SK-N-SH (cell line): Measurements from ENCODE around the gene ASCC2. TPM values are rescaled to one million over a fixed set of nuclear protein-coding genes. Genes with fewer than 3 reads are reported as not detected.

Experiments
- CTCF ChIA-PET: fragments of 300-600, 350-600 bp; formaldehyde crosslinking; extraction: SDS; loops from one replicate; lab custom pipeline; 2021; lab: Yijun Ruan, JAX
- POLR2A ChIA-PET: fragments of 350-600 bp; sonication (Branson Sonifier 250); formaldehyde crosslinking; extraction: SDS; loops from one replicate; lab custom pipeline; 2020; ENCODE audit warnings: antibody characterized with exemption, inconsistent platforms; lab: Yijun Ruan, JAX
- DNase-seq: peaks from one replicate; pipeline ENCODE4 v3.0.0; 2012
- H2AFZ ChIP-seq: fragments of 200-600 bp; sonication (generic); 2 replicates; pipeline ENCODE4 v1.8.1; 2016; ENCODE audit warnings: antibody characterized with exemption, mild to moderate bottlenecking, low read depth
- H3F3A ChIP-seq: fragments of 200-600 bp; sonication (generic); replicated peaks from 2 replicates; pipeline ENCODE3; 2016; ENCODE audit warnings: antibody characterized with exemption, mild to moderate bottlenecking; ENCODE audit not compliant: insufficient read depth
- H3K27ac ChIP-seq, 2 experiments: fragments of 200-500 bp in 1 of 2; fragments of 200-600 bp in 1 of 2; sonication (Bioruptor generic) in 1 of 2; sonication (generic), shearing (Covaris generic) in 1 of 2; 2 replicates each; pipeline versions ENCODE4 v1.5.1 to v1.6.1; 2014 to 2016; ENCODE audit warnings: low read depth in 2 of 2, inconsistent platforms in 1 of 2, low read length in 1 of 2, mild to moderate bottlenecking in 1 of 2, mixed read lengths in 1 of 2
- H3K27me3 ChIP-seq: fragments of 200-600 bp; sonication (generic), shearing (Covaris generic); 2 replicates; pipeline ENCODE4 v1.6.1; 2016; ENCODE audit warnings: mixed run types; ENCODE audit not compliant: insufficient read depth
- H3K36me3 ChIP-seq, 2 experiments: fragments of 200-500 bp in 1 of 2; fragments of 200-600 bp in 1 of 2; sonication (Bioruptor generic) in 1 of 2; sonication (generic) in 1 of 2; replicated peaks in 1 of 2; 2 replicates each; pipeline versions ENCODE3 to v1.5.1; 2014 to 2016; ENCODE audit warnings: low read length in 1 of 2, mild to moderate bottlenecking in 1 of 2; ENCODE audit not compliant: insufficient read depth in 2 of 2, control insufficient read depth in 1 of 2
- H3K4me1 ChIP-seq, 2 experiments: fragments of 200-500 bp in 1 of 2; fragments of 200-600 bp in 1 of 2; sonication (Bioruptor generic) in 1 of 2; sonication (generic), shearing (Covaris generic) in 1 of 2; 2 replicates each; pipeline versions ENCODE4 v1.5.1 to v1.6.1; 2014 to 2016; ENCODE audit warnings: low read depth in 1 of 2, low read length in 1 of 2, mixed run types in 1 of 2; ENCODE audit not compliant: insufficient read depth in 2 of 2, control insufficient read depth in 1 of 2
- H3K4me2 ChIP-seq: fragments of 200-600 bp; sonication (generic), shearing (Covaris generic); 2 replicates; pipeline ENCODE4 v1.6.1; 2017; ENCODE audit warnings: mixed run types
- H3K4me3 ChIP-seq, 2 experiments: fragments of 200-500 bp in 1 of 2; fragments of 200-600 bp in 1 of 2; sonication (Bioruptor generic) in 1 of 2; sonication (generic), shearing (Covaris generic) in 1 of 2; 2 replicates each; pipeline versions ENCODE4 v1.5.1 to v1.8.1; 2014 to 2016; ENCODE audit warnings: low read depth in 2 of 2, inconsistent platforms in 1 of 2, low read length in 1 of 2, mild to moderate bottlenecking in 1 of 2, mixed read lengths in 1 of 2, moderate library complexity in 1 of 2
- H3K79me2 ChIP-seq: fragments of 200-600 bp; sonication (generic); 2 replicates; pipeline ENCODE4 v1.8.1; 2017; ENCODE audit warnings: mild to moderate bottlenecking; ENCODE audit not compliant: insufficient read depth
- H3K9ac ChIP-seq: fragments of 200-600 bp; sonication (generic); 2 replicates; pipeline ENCODE4 v1.6.1; 2017; ENCODE audit warnings: mixed run types
- H3K9me2 ChIP-seq: fragments of 200-600 bp; sonication (generic); 2 replicates; pipeline ENCODE4 v1.6.1; 2017; ENCODE audit warnings: mixed run types
- H3K9me3 ChIP-seq: fragments of 200-600 bp; sonication (generic); 2 replicates; pipeline ENCODE4 v1.6.1; 2017; ENCODE audit warnings: mixed run types, mild to moderate bottlenecking, moderate library complexity
- H4K20me1 ChIP-seq: fragments of 200-600 bp; sonication (generic); 2 replicates; pipeline ENCODE4 v1.6.1; 2017; ENCODE audit warnings: mild to moderate bottlenecking, mixed run types; ENCODE audit not compliant: insufficient read depth
- CHD2 ChIP-seq: fragments of 150-350 bp; IDR thresholded peaks from 2 replicates; pipeline ENCODE4 v1.6.1; 2018; ENCODE audit warnings: low read length; ENCODE audit not compliant: partially characterized antibody
- EP300 ChIP-seq, 2 experiments: IDR thresholded peaks; 2 replicates each; pipeline versions ENCODE4 v1.4.0 to v1.6.1; 2012; ENCODE audit warnings: borderline replicate concordance in 1 of 2, low read depth in 1 of 2, low read length in 1 of 2
- FOSL2 ChIP-seq: IDR thresholded peaks from 2 replicates; pipeline ENCODE4 v1.4.0; 2012; ENCODE audit warnings: low read depth, mild to moderate bottlenecking, moderate library complexity, borderline replicate concordance
- FOXM1 ChIP-seq: IDR thresholded peaks from 2 replicates; pipeline ENCODE4 v1.4.0; 2012; ENCODE audit warnings: low read depth, mild to moderate bottlenecking
- GATA2 ChIP-seq: sonication (generic); formaldehyde crosslinking; IDR thresholded peaks from 2 replicates; pipeline ENCODE4 v1.5.0; 2020; ENCODE audit warnings: mild to moderate bottlenecking, missing genetic modification reagents
- MAX ChIP-seq: IDR thresholded peaks from 2 replicates; pipeline ENCODE4 v1.4.0; 2012; ENCODE audit warnings: low read depth
- MEF2A ChIP-seq: IDR thresholded peaks from 2 replicates; pipeline ENCODE4 v1.4.0; 2012; ENCODE audit warnings: low read depth, borderline replicate concordance
- MXI1 ChIP-seq: IDR thresholded peaks from 2 replicates; pipeline ENCODE4 v1.6.1; 2012; ENCODE audit warnings: mild to moderate bottlenecking, low read depth, low read length, improper control_type of control experiment
- NRF1 ChIP-seq: IDR thresholded peaks from 2 replicates; pipeline ENCODE4 v1.6.1; 2012; ENCODE audit warnings: low read depth, mild to moderate bottlenecking, low read length
- PBX3 ChIP-seq: IDR thresholded peaks from 2 replicates; pipeline ENCODE4; 2012
- RAD21 ChIP-seq: IDR thresholded peaks from 2 replicates; pipeline ENCODE4 v1.6.1; 2012; ENCODE audit warnings: mild to moderate bottlenecking, low read length
- RCOR1 ChIP-seq: fragments of 150-350 bp; IDR thresholded peaks from 2 replicates; pipeline ENCODE4 v1.6.1; 2017; ENCODE audit warnings: antibody characterized with exemption, low read length
- RFX5 ChIP-seq: IDR thresholded peaks from 2 replicates; pipeline ENCODE4 v1.6.1; 2012; ENCODE audit warnings: mild to moderate bottlenecking, improper control_type of control experiment, low read length
- SIN3A ChIP-seq: IDR thresholded peaks from 2 replicates; pipeline ENCODE4 v1.6.1; 2012; ENCODE audit warnings: low read depth, mild to moderate bottlenecking, low read length, moderate library complexity, borderline replicate concordance
- TEAD4 ChIP-seq: IDR thresholded peaks from 2 replicates; pipeline ENCODE4 v1.4.0; 2012; ENCODE audit warnings: mild to moderate bottlenecking, borderline replicate concordance; ENCODE audit not compliant: insufficient read depth
- USF1 ChIP-seq: IDR thresholded peaks from 2 replicates; pipeline ENCODE4 v1.4.0; 2012; ENCODE audit warnings: low read depth, borderline replicate concordance
- WGBS: methylation state at CpG from one replicate; pipeline ENCODE4 v1.1.6; 2017; ENCODE audit warnings: low lambda C conversion rate; 5-methylcytosine and 5-hydroxymethylcytosine counted together
- polyA plus RNA-seq, 3 experiments: library from polyadenylated mRNA; depleted of rRNA; stranded (reverse); fragments of >200 nt; gene quantifications; 2 replicates each; pipeline ENCODE4 v1.2.3, GENCODE V29; 2012
- TF ChIP-seq, protein P1 (sequence below): fragments of 150-350 bp; IDR thresholded peaks from 2 replicates; pipeline ENCODE4 v1.6.1; 2016; ENCODE audit warnings: mild to moderate bottlenecking, low read depth, low read length

Gene ASCC2
- polyA plus RNA-seq, 1 of the 3 experiments (the other 2 are of a cell fraction) = 82.0 TPM

DNA sequence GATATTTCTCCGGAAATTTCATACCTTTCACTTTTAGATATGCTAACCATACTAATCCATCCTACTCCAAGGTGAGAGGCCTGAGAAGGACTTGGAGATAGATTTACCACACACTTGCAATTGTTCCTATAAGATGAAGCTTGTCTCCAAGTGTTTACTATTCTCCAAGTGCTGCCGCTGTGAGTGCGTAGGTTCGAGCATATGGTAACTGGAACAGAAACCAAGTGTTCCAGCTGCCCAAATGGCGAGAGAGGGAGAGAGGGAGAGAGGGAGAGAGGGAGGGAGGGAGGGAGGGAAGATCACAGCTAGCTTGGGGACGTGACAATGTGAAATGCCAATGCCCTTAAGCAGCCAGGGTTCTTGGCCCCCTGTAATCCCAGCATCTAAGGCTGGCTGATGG is 21.5 kb downstream of the ASCC2 start:
- H3K9me2 ChIP-seq = no peaks in the 10 kb centered on the region
- ChIA-PET POLR2A (no interaction called here), CTCF (interaction anchor here (0.8 kb wide), 1 partner anchor 189 kb away, joined by 4 read pairs; no protein-coding TSS in a partner anchor)
- H3K4me3 ChIP-seq = no peak overlapping the region
- H3K36me3 ChIP-seq = peaks cover 30 to 51% of the 10 kb centered on the region in 2 experiments
- DNase-seq = no peak
- no peak overlapping the region for H3K27ac ChIP-seq
- H3K9ac ChIP-seq = no peak overlapping the region
- H3F3A ChIP-seq = no peaks in the 10 kb centered on the region
- H3K4me2 ChIP-seq = no peak overlapping the region
- TF ChIP-seq EP300 (IDR thresholded peaks at IDR 0.05; ENCODE audit: borderline replicate concordance in 1 of 2, low read depth in 1 of 2, low read length in 1 of 2) (no peak), MXI1 (no peak), GATA2 (CRISPR knock-in tag) (no peak), NRF1 (no peak), PBX3 (no peak), MAX (no peak), TEAD4 (no peak), RFX5 (no peak), RAD21 (no peak), SIN3A (no peak), FOXM1 (no peak), USF1 (no peak), FOSL2 (no peak), RCOR1 (no peak), CHD2 (no peak), MEF2A (no peak)
- TF ChIP-seq, protein P1, sequence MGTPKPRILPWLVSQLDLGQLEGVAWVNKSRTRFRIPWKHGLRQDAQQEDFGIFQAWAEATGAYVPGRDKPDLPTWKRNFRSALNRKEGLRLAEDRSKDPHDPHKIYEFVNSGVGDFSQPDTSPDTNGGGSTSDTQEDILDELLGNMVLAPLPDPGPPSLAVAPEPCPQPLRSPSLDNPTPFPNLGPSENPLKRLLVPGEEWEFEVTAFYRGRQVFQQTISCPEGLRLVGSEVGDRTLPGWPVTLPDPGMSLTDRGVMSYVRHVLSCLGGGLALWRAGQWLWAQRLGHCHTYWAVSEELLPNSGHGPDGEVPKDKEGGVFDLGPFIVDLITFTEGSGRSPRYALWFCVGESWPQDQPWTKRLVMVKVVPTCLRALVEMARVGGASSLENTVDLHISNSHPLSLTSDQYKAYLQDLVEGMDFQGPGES = no peak
- no peaks in the 10 kb centered on the region for H3K79me2 ChIP-seq
- H3K9me3 ChIP-seq = no peaks in the 10 kb centered on the region
- H3K4me1 ChIP-seq = peaks cover 1 to 7% of the 10 kb centered on the region in 2 experiments; a peak in 2 of 4 replicates
- no peaks in the 10 kb centered on the region for H3K27me3 ChIP-seq
- 86% methylated on average over 6 of the region's 6 CpGs for WGBS
- no peak overlapping the region for H2AFZ ChIP-seq
- no peaks in the 10 kb centered on the region for H4K20me1 ChIP-seq
